AG09309 (cell line): ENCODE measurements around the gene ADCK1.

Experiments
- DNase-seq: peaks from one replicate; pipeline ENCODE4 v3.0.0-alpha.2; 2010; ENCODE audit warnings: low read depth
- H3K4me3 ChIP-seq: 2 replicates; pipeline ENCODE4 v1.5.1; 2011; ENCODE audit warnings: mild to moderate bottlenecking, low read depth, low read length, moderate library complexity; ENCODE audit not compliant: control insufficient read depth
- CTCF ChIP-seq: IDR thresholded peaks from 2 replicates; pipeline ENCODE4 v1.5.1; 2011; ENCODE audit warnings: mild to moderate bottlenecking, low read depth, low read length, inconsistent platforms; ENCODE audit not compliant: insufficient read depth, control insufficient read depth; ENCODE audit errors: missing control alignments

The ADCK1 gene

GRCh38 chr14:77921818-77922217 is 121.9 kb downstream of the ADCK1 start:
- no peak for DNase-seq
- TF ChIP-seq CTCF = no peak
- no peak overlapping the region for H3K4me3 ChIP-seq

DNA sequence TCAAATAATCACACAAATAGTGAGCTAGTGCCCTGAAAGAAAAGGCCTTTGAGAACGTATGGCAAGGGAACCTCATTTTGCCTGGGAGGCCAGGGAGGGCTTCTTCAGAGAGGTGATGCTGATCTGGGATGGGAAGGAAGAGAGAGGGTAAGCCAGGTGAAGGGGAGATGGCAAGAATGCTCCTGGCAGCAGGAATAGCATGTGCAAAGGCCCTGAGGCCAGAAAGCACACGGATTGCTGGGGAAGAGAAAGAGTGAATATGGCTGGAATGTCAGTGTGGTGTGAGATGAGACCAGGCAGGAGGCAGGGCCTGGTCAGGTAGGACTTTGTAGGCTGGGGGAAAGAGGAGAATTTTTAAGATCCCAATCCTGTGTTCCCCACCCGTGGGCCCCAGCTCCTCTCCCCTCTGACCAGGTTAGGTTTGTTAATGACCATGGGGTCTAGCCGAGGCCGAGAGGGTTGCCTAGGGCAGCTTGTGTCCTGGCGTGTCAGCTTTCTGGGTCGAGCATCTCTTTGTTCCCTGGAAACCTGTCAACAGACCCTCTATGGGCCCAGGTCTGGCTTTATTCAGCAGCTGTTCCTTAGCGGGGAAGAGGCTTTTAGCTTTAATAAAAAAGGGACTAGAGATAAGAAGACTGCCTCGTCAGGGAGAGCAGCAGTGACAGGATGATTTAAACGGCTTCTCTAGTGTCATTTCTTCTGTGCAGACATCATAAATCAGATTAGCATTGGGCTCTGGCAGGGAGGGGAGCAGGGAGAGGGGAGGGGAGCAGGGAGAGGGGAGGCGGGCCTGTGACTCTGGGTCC is 123.4 kb downstream of the ADCK1 start:
- no peak for TF ChIP-seq CTCF

DNA sequence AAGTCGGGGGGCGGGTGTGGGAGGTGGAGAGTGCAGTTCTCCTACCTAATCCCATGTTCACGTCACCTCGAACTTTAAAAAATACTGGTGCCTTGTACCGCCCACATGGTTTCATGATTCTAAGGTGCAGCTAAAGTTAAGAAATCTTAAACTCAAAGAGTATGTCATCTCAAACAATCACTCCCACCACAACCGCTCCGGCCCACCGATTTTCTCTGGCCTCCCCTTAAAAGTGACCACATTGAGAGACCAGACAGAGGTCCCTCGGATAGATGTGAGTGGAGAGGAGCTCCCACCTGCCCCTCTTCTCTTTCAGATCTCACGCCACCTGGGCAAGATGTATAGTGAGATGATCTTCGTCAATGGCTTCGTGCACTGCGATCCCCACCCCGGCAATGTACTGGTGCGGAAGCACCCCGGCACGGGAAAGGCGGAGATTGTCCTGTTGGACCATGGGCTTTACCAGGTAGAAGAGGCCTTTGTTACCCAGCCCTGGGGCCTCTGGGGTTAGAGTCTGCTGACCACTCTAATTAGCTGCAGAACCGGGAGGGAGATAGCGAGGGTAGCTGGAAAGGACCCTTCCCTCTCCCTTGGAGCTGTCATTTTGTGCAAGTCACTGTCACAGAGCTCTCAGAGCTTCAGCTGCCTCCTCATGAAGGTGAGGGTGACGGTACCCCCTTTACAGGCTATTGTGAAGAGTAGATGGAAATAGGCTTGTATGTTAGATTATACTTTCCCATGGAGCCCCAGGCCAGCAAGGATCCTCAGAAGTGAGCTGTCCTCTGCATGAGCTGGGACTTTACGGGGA is 124.4 kb downstream of the ADCK1 start:
- DNase-seq = no peak
- no peak overlapping the region for H3K4me3 ChIP-seq
- no peak for TF ChIP-seq CTCF

More for the DNA sequence above, 123.4 kb downstream of the ADCK1 start:
- no peak overlapping the region for H3K4me3 ChIP-seq
- no peak for DNase-seq

DNA sequence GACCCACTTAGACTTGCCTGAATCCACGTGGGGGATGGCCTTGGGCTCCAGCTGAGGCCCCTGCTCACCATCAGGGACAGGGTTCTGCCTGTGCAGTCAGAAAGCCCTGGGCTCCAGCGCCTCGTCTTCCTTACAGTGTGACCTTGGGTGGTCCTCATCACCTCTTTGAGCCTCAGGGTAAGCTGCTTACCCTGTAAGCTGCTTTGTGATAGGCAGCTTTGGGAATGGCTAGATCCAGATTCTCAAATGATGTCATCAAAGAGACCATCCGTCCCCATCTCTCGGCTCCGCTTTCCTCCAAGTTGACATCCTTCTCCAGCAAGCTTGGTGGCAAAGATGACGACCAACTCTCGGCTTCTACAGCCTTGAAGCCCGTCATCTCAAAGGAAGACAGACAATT is 127.0 kb downstream of the ADCK1 start:
- DNase-seq = no peak
- no peak overlapping the region for H3K4me3 ChIP-seq
- TF ChIP-seq CTCF = no peak

DNA sequence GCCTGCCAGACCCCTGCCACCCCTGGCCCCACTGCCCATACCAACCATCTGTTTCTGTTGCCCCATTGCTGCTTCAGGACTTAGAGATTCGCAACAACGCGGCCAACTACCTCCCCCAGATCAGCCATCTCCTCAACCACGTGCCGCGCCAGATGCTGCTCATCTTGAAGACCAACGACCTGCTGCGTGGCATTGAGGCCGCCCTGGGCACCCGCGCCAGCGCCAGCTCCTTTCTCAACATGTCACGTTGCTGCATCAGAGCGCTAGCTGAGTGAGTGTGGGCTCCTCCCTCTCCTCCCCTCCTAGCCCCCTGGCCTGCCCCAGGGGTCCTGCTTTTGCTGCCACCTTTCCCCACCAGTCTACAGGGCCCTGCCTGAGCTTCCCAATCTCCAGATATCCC is 131.5 kb downstream of the ADCK1 start:
- no peak for TF ChIP-seq CTCF
- no peak for DNase-seq
- H3K4me3 ChIP-seq = no peak overlapping the region

DNA sequence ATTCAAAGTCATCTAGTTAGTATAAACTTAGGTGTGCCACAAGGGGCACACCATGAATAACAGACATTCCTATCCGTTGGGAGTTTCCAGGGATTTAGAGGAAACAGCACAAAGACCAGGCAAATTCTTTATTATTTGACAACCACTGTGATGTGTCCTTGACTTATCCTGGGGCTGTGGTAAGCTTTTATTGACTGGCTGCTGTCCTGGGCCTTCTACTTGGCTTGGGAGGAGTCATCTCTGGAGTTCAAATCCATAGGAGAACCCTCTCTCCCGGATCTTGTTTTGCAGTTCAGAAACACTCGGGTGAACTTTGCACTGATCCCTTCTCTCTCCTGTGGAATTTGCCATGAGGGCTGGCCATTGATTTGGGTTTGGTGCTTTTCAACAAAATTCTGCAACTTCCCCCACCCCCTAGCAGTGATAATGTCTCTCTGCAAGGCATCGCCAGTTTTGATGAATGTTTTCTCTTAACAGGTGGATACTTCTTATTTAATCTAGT is 136.3 kb downstream of the ADCK1 start:
- no peak for TF ChIP-seq CTCF
- no peak overlapping the region for H3K4me3 ChIP-seq
- no peak for DNase-seq
